Caco-2 (cell line): ENCODE measurements around the gene TFAP2A. TPM values are rescaled to one million over a fixed set of nuclear protein-coding genes. Genes with fewer than 3 reads are reported as not detected.

Experiments used
- BruUV-seq: library from RNA; stranded (reverse); fragments of 400-500 nt; replicated peaks from 2 replicates; lab custom pipeline; 2021; lab: Mats Ljungman, UMichigan
- CTCF ChIA-PET: fragments of 300-600 bp; sonication (Branson Sonifier 250); formaldehyde crosslinking; loops from one replicate; lab custom pipeline; 2022; ENCODE audit warnings: antibody characterized with exemption; lab: Charles Lee
- POLR2A ChIA-PET: fragments of 300-600 bp; sonication (Branson Sonifier 250); formaldehyde crosslinking; loops from one replicate; lab custom pipeline; 2022; ENCODE audit warnings: antibody characterized with exemption; lab: Charles Lee
- DNase-seq, 2 experiments: peaks; one replicate each; pipeline versions ENCODE4 v3.0.0 to v3.0.0-alpha.2; 2020 to 2022
- H3K27me3 ChIP-seq: replicated peaks from 2 replicates; pipeline ENCODE4 v1.6.0; 2011; ENCODE audit warnings: low read length; ENCODE audit not compliant: control insufficient read depth, insufficient read depth
- H3K36me3 ChIP-seq: 2 replicates; pipeline ENCODE4 v1.5.1; 2011; ENCODE audit warnings: low read length; ENCODE audit not compliant: control insufficient read depth, insufficient read depth
- H3K4me1 ChIP-seq: fragments of 250-450 bp; sonication (Bioruptor Pico); 2 replicates; pipeline ENCODE4 v1.5.1; 2020; ENCODE audit warnings: mild to moderate bottlenecking
- H3K4me3 ChIP-seq: 2 replicates; pipeline ENCODE4 v1.5.1; 2011; ENCODE audit warnings: low read depth, mild to moderate bottlenecking, control low read depth, low read length
- H3K9me3 ChIP-seq: fragments of 250-450 bp; sonication (Bioruptor Pico); 2 replicates; pipeline ENCODE4 v1.5.1; 2020; ENCODE audit warnings: mild to moderate bottlenecking, moderate library complexity
- H3K27ac Mint-ChIP-seq: one replicate; pipeline ENCODE4 v1.8.0; 2022; ENCODE audit warnings: mixed read lengths; ENCODE audit not compliant: unreplicated experiment
- H3K27me3 Mint-ChIP-seq: one replicate; pipeline ENCODE4 v1.8.0; 2022; ENCODE audit warnings: mixed read lengths; ENCODE audit not compliant: insufficient read depth, unreplicated experiment
- H3K36me3 Mint-ChIP-seq: one replicate; pipeline ENCODE4 v1.8.0; 2022; ENCODE audit warnings: mild to moderate bottlenecking, mixed read lengths; ENCODE audit not compliant: insufficient read depth, unreplicated experiment
- H3K4me1 Mint-ChIP-seq: one replicate; pipeline ENCODE4 v1.8.0; 2022; ENCODE audit warnings: low read depth, mixed read lengths; ENCODE audit not compliant: unreplicated experiment
- H3K4me3 Mint-ChIP-seq: one replicate; pipeline ENCODE4 v1.8.0; 2022; ENCODE audit warnings: mild to moderate bottlenecking, moderate library complexity, mixed read lengths; ENCODE audit not compliant: unreplicated experiment
- H3K9me3 Mint-ChIP-seq: one replicate; pipeline ENCODE4 v1.8.0; 2022; ENCODE audit warnings: mixed read lengths; ENCODE audit not compliant: unreplicated experiment
- CTCF ChIP-seq, 2 experiments: fragments of 200-600 bp in 1 of 2; IDR thresholded peaks; 1 replicate in 1 of 2; 2 replicates in 1 of 2; pipeline versions ENCODE4 v1.5.1 to v1.8.0; 2011 to 2022; ENCODE audit warnings: antibody characterized with exemption in 1 of 2, control low read depth in 1 of 2, inconsistent platforms in 1 of 2, low read depth in 1 of 2, low read length in 1 of 2, mild to moderate bottlenecking in 1 of 2, moderate library complexity in 1 of 2; ENCODE audit not compliant: insufficient read depth in 1 of 2, severe bottlenecking in 1 of 2, unreplicated experiment in 1 of 2
- intact Hi-C: fragments of 100-400 bp; cut with micrococcal nuclease; formaldehyde crosslinking; loops from one replicate; pipeline ENCODE4 v1.10.0; 2022; ENCODE audit not compliant: unreplicated experiment
- total RNA-seq: library from RNA; stranded (reverse); gene quantifications from 2 replicates; pipeline ENCODE4 v1.2.3, GENCODE V29; 2022

The TFAP2A gene
- total RNA-seq, 1 experiment from 2014 or later: 6.3 TPM

- intact Hi-C loops: no loop called here
- Histone ChIP-seq H3K4me3 (no peak overlapping the region), H3K4me1 (peaks cover 14% of the 10 kb centered on the region), H3K36me3 (no peaks in the 10 kb centered on the region), H3K27me3 (no peaks in the 10 kb centered on the region), H3K9me3 (peaks cover 11% of the 10 kb centered on the region; the same call in 1 of the 2 replicates)
- no TSS peak for BruUV-seq
- no peak overlapping the region for H3K27ac Mint-ChIP-seq
- POLR2A ChIA-PET: no interaction called here
- H3K36me3 Mint-ChIP-seq: peaks cover 3% of the 10 kb centered on the region
- peaks cover 5% of the 10 kb centered on the region for H3K9me3 Mint-ChIP-seq
- TF ChIP-seq CTCF (IDR thresholded peaks at IDR 0.05; ENCODE audit: insufficient read depth in 1 of 2, low read depth in 1 of 2, low read length in 1 of 2, severe bottlenecking in 1 of 2, unreplicated experiment in 1 of 2): no peak
- peaks cover 4% of the 10 kb centered on the region for H3K4me1 Mint-ChIP-seq
- H3K4me3 Mint-ChIP-seq: no peak overlapping the region
- CTCF ChIA-PET: interaction anchor here (0.6 kb wide), 1 partner anchor 11 kb away, joined by 3 read pairs; no protein-coding TSS in a partner anchor
- H3K27me3 Mint-ChIP-seq: no peaks in the 10 kb centered on the region
- DNase-seq: no peak
These were observed 31.7 kb upstream of the TFAP2A start for GRCh38 chr6:10446548-10446947.

- H3K9me3 ChIP-seq: peaks cover 11% of the 10 kb centered on the region; the same call in 1 of the 2 replicates
- H3K4me3 ChIP-seq: no peak overlapping the region
- TF ChIP-seq CTCF (IDR thresholded peaks at IDR 0.05; ENCODE audit: insufficient read depth in 1 of 2, low read depth in 1 of 2, low read length in 1 of 2, severe bottlenecking in 1 of 2, unreplicated experiment in 1 of 2): no peak
- H3K27me3 Mint-ChIP-seq: no peaks in the 10 kb centered on the region
- DNase-seq: no peak
- TSS peak; percentile 94 for BruUV-seq
- peaks cover 11% of the 10 kb centered on the region for H3K36me3 Mint-ChIP-seq
- H3K4me3 Mint-ChIP-seq: peak overlapping the region; percentile 22
- H3K27ac Mint-ChIP-seq: peak overlapping the region; percentile 97
- H3K4me1 Mint-ChIP-seq: peaks cover 12% of the 10 kb centered on the region
- intact Hi-C loops: loop anchor here (1.0 kb wide), 1 partner anchor 24 kb away; no protein-coding TSS in a partner anchor
- H3K4me1 ChIP-seq: peaks cover 27% of the 10 kb centered on the region
- H3K27me3 ChIP-seq: no peaks in the 10 kb centered on the region
- ChIA-PET CTCF (interaction anchor here (1.2 kb wide), 2 partner anchors 12 to 24 kb away, joined by 3 to 4 read pairs; no protein-coding TSS in a partner anchor), POLR2A (interaction anchor here (0.6 to 1.2 kb wide), 2 partner anchors 37 to 253 kb away, joined by 5 to 7 read pairs; partner anchors contain the start of gene PAK1IP1)
- H3K9me3 Mint-ChIP-seq: peaks cover 9% of the 10 kb centered on the region
- no peaks in the 10 kb centered on the region for H3K36me3 ChIP-seq
These were observed 26.8 kb upstream of the TFAP2A start for GRCh38 chr6:10441655-10442009.

GRCh38 chr6:10441004-10441654 is 26.3 kb upstream of the TFAP2A start:
- CTCF ChIA-PET: interaction anchor here (0.7 to 1.2 kb wide), 4 partner anchors 12 to 185 kb away, joined by 3 to 4 read pairs (median 4); partner anchors contain the start of gene TFAP2A

More at GRCh38 chr6:10441004-10441654, 26.3 kb upstream of the TFAP2A start:
- Mint-ChIP-seq H3K36me3 (peaks cover 11% of the 10 kb centered on the region), H3K27ac (peak overlapping the region; percentile 97), H3K4me3 (peak overlapping the region; percentile 22), H3K27me3 (no peaks in the 10 kb centered on the region), H3K9me3 (peaks cover 9% of the 10 kb centered on the region), H3K4me1 (peaks cover 12% of the 10 kb centered on the region)
- peaks cover 25% of the 10 kb centered on the region for H3K4me1 ChIP-seq
- H3K36me3 ChIP-seq: no peaks in the 10 kb centered on the region
- no TSS peak for BruUV-seq
- H3K9me3 ChIP-seq: peaks cover 11% of the 10 kb centered on the region; the same call in 1 of the 2 replicates
- H3K4me3 ChIP-seq: no peak overlapping the region
- POLR2A ChIA-PET: interaction anchor here (0.6 to 1.2 kb wide), 3 partner anchors 37 to 397 kb away, joined by 3 to 7 read pairs (median 5); partner anchors contain the start of genes MAK and PAK1IP1
- peak; percentile 82 to 90 for DNase-seq
- no peak for TF ChIP-seq CTCF (IDR thresholded peaks at IDR 0.05; ENCODE audit: insufficient read depth in 1 of 2, low read depth in 1 of 2, low read length in 1 of 2, severe bottlenecking in 1 of 2, unreplicated experiment in 1 of 2)
- no peaks in the 10 kb centered on the region for H3K27me3 ChIP-seq
- intact Hi-C loops: loop anchor here (1.0 kb wide), 1 partner anchor 24 kb away; no protein-coding TSS in a partner anchor
